Mesendoderm (in vitro differentiated cells): Measurements from ENCODE around the gene GATAD1.

Source experiments
- DNase-seq: peaks from one replicate; pipeline ENCODE4 v3.0.0; 2013
- H2AK5ac ChIP-seq: 2 replicates; pipeline ENCODE4 v1.6.1; 2013; ENCODE audit warnings: low read length, inconsistent platforms
- H2BK120ac ChIP-seq: 2 replicates; pipeline ENCODE4 v1.6.1; 2013; ENCODE audit warnings: low read depth, mild to moderate bottlenecking, low read length, moderate library complexity, mixed read lengths
- H2BK15ac ChIP-seq: replicated peaks from 2 replicates; pipeline ENCODE4 v1.6.1; 2013; ENCODE audit warnings: low read depth, mild to moderate bottlenecking, moderate library complexity
- H2BK5ac ChIP-seq: 2 replicates; pipeline ENCODE4 v1.6.1; 2013; ENCODE audit warnings: low read length, inconsistent platforms
- H3K18ac ChIP-seq: 2 replicates; pipeline ENCODE4 v1.6.1; 2013; ENCODE audit warnings: mild to moderate bottlenecking, low read length, mixed read lengths
- H3K23ac ChIP-seq: one replicate; pipeline ENCODE4 v1.6.1; 2013; ENCODE audit warnings: low read length
- H3K27ac ChIP-seq: 2 replicates; pipeline ENCODE4 v1.5.1; 2013; ENCODE audit warnings: low read depth, mild to moderate bottlenecking, inconsistent platforms, low read length, moderate library complexity
- H3K27me3 ChIP-seq: 2 replicates; pipeline ENCODE4 v1.6.1; 2013; ENCODE audit warnings: low read length, control low read depth, mild to moderate bottlenecking, inconsistent platforms; ENCODE audit not compliant: insufficient read depth, poor library complexity
- H3K36me3 ChIP-seq: 2 replicates; pipeline ENCODE4 v1.6.1; 2013; ENCODE audit warnings: low read length, inconsistent platforms; ENCODE audit not compliant: control insufficient read depth, insufficient read depth
- H3K4ac ChIP-seq: one replicate; pipeline ENCODE4 v1.6.1; 2013; ENCODE audit warnings: low read depth, mild to moderate bottlenecking, low read length, moderate library complexity
- H3K4me1 ChIP-seq: 2 replicates; pipeline ENCODE4 v1.6.1; 2013; ENCODE audit warnings: low read depth, low read length, inconsistent platforms; ENCODE audit not compliant: control insufficient read depth
- H3K4me2 ChIP-seq: 2 replicates; pipeline ENCODE4 v1.6.1; 2013; ENCODE audit warnings: low read length
- H3K4me3 ChIP-seq: 2 replicates; pipeline ENCODE4 v1.5.1; 2013; ENCODE audit warnings: mild to moderate bottlenecking, low read length
- H3K56ac ChIP-seq: one replicate; pipeline ENCODE4 v1.6.1; 2013; ENCODE audit warnings: low read length
- H3K79me1 ChIP-seq: 2 replicates; pipeline ENCODE4 v1.6.1; 2013; ENCODE audit warnings: low read length, inconsistent platforms
- H3K79me2 ChIP-seq: 2 replicates; pipeline ENCODE4 v1.6.1; 2013; ENCODE audit warnings: mild to moderate bottlenecking, low read length; ENCODE audit not compliant: control insufficient read depth, insufficient read depth
- H3K9ac ChIP-seq: 2 replicates; pipeline ENCODE4 v1.6.1; 2013; ENCODE audit warnings: low read length, inconsistent platforms
- H4K5ac ChIP-seq: one replicate; pipeline ENCODE4 v1.6.1; 2013; ENCODE audit warnings: low read length
- H4K8ac ChIP-seq: one replicate; pipeline ENCODE4 v1.6.1; 2013; ENCODE audit warnings: low read depth, mild to moderate bottlenecking, control low read depth, low read length, moderate library complexity
- WGBS: extraction: QIAGEN DNeasy Blood & Tissue Kit; methylation state at CpG from one replicate; pipeline ENCODE4 v1.1.7; 2013; ENCODE audit warnings: low lambda C conversion rate, missing lambda C conversion rate; ENCODE audit not compliant: insufficient coverage; ENCODE audit errors: extremely low coverage; 5-methylcytosine and 5-hydroxymethylcytosine counted together

Gene GATAD1

DNA sequence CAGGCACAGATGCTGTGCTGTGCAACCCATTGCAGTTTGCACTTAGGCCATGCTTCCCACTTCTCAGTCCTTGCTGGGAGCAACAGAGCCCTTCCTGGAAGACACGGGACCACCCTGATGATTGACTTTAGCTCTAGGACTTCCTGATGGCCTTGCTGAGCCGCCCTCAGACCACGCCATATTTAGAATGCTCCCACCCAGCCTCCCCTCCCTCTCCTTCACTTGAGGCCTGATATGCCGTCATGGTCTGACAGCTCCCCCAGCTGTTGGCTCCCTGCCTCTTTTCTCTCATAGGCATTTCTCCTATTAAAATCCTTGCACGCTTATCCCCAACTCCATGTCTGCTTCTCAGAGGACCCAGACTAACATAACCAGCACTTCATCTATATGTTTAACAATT is 29.4 kb upstream of the GATAD1 start:
- Histone ChIP-seq H2BK120ac (no peak overlapping the region), H4K5ac (no peak overlapping the region), H4K8ac (no peak overlapping the region), H3K4me2 (no peak overlapping the region), H2BK15ac (no peak overlapping the region), H3K23ac (no peak overlapping the region), H3K36me3 (no peaks in the 10 kb centered on the region), H3K4me3 (no peak overlapping the region), H3K4me1 (no peaks in the 10 kb centered on the region), H2AK5ac (no peak overlapping the region), H3K79me1 (no peaks in the 10 kb centered on the region), H2BK5ac (no peak overlapping the region), H3K27me3 (no peaks in the 10 kb centered on the region), H3K79me2 (no peaks in the 10 kb centered on the region), H3K56ac (no peak overlapping the region), H3K4ac (no peak overlapping the region), H3K18ac (no peak overlapping the region), H3K9ac (no peak overlapping the region), H3K27ac (no peak overlapping the region)
- no CpG with 5 or more reads among the region's 5 CpGs for WGBS
- DNase-seq, result peak; percentile 37

DNA sequence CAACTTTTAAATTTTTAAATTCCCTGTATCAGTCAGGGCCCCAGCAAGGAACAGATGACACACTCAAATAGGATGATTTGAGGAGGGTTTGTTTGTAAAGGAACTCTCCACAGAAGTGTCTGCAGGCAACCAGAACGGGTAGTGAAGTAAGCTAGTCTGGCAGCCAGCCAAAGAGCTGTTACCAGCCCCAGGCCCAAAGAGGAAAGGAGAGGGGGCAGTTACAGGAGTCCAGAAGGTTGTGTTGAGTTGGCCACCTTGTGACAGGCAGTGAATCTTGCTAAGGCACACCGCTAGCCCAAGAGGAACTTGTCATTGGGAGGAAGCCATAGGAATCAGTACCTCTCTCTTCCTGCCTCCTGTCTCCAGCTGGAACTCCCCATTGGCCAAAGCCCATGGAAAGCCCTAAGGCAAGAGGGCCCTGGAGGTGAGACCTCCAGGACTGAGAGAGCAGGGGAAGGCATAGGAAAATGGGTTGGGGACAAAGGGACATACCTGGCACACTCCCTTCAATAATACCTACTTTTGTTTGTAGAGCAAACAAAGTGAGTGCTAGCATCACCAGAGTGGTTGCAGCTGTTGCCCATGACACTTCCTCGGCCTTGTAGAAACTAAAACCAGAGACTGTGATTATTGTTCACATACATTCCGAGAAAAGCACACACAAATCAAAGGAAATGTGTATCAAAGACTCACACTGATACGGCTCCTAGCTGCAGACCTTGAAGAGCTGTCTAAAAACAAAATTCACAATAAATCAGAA is 25.4 kb upstream of the GATAD1 start:
- Histone ChIP-seq H3K9ac (no peak overlapping the region), H3K27me3 (no peaks in the 10 kb centered on the region), H3K79me1 (no peaks in the 10 kb centered on the region), H2BK15ac (no peak overlapping the region), H2BK120ac (no peak overlapping the region), H3K23ac (no peak overlapping the region), H3K4ac (no peak overlapping the region), H3K18ac (no peak overlapping the region), H3K4me2 (no peak overlapping the region), H4K8ac (no peak overlapping the region), H3K27ac (no peak overlapping the region), H3K4me3 (no peak overlapping the region), H3K4me1 (no peaks in the 10 kb centered on the region), H4K5ac (no peak overlapping the region), H2BK5ac (no peak overlapping the region), H3K36me3 (no peaks in the 10 kb centered on the region), H3K79me2 (no peaks in the 10 kb centered on the region), H3K56ac (no peak overlapping the region), H2AK5ac (no peak overlapping the region)
- WGBS, result no CpG with 5 or more reads among the region's 5 CpGs
- DNase-seq, result peak; percentile 32

DNA sequence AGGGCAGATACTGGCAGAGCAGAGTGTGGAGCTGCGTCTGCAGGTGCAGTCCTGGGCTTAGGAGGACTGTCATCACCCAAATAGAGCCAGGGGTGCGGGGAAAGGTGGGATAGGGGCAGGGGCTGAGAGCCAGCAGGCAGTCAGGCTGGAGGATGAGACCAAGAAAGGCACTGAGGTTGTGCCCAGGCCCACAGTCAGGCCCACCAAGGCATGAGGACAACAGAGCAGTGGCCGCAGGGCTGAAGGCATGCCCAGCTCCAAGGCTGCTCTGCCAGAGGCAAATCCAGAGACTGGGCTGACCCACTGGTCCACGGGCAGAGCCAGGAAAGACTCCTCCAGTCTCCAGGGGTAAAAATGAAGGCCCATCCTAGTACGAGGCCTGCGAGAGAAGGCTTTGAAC is 24.4 kb upstream of the GATAD1 start:
- Histone ChIP-seq H2BK5ac (no peak overlapping the region), H3K27me3 (no peaks in the 10 kb centered on the region), H2BK120ac (no peak overlapping the region), H2BK15ac (no peak overlapping the region), H2AK5ac (no peak overlapping the region), H3K18ac (no peak overlapping the region), H3K79me2 (no peaks in the 10 kb centered on the region), H3K56ac (no peak overlapping the region), H3K4me2 (no peak overlapping the region), H3K36me3 (no peaks in the 10 kb centered on the region), H4K5ac (no peak overlapping the region), H4K8ac (no peak overlapping the region), H3K4me1 (no peaks in the 10 kb centered on the region), H3K23ac (no peak overlapping the region), H3K9ac (no peak overlapping the region), H3K27ac (no peak overlapping the region), H3K79me1 (no peaks in the 10 kb centered on the region), H3K4me3 (no peak overlapping the region), H3K4ac (no peak overlapping the region)
- no peak for DNase-seq
- WGBS, result no CpG with 5 or more reads among the region's 6 CpGs

DNA sequence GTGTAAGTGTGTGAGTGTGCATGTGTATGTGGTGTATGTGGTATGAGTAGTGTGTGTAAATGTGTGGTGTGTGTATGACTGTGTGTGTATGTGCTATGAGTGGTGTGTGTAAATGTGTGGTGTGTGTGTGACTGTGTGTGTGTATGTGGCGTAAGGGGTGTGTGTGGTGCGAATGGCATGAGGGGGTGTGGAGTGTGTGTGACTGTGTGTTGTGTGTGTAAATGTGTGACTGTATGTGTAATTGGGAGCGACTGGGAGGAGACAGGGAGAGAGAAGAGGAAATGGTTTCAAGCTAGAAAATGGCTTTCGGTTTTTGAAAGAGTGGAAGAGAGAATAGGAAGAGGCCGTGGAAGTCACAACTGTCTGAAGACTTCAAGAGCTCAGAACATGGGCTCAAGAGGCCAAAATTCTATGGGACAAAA is 23.6 kb upstream of the GATAD1 start:
- peak overlapping the region; percentile 9 for H3K9ac ChIP-seq
- H3K79me2 ChIP-seq, result no peaks in the 10 kb centered on the region
- no peak overlapping the region for H3K18ac ChIP-seq
- no peak overlapping the region for H3K4me3 ChIP-seq
- no peak overlapping the region for H2BK15ac ChIP-seq
- H3K79me1 ChIP-seq, result no peaks in the 10 kb centered on the region
- H2AK5ac ChIP-seq, result peak overlapping the region; percentile 82
- H3K23ac ChIP-seq, result no peak overlapping the region
- H3K4me1 ChIP-seq, result no peaks in the 10 kb centered on the region
- no peak overlapping the region for H2BK5ac ChIP-seq
- DNase-seq, result no peak
- no peak overlapping the region for H4K5ac ChIP-seq
- H3K4me2 ChIP-seq, result no peak overlapping the region
- H4K8ac ChIP-seq, result no peak overlapping the region
- peak overlapping the region; percentile 63 for H3K56ac ChIP-seq
- no peak overlapping the region for H3K27ac ChIP-seq
- WGBS, result 100% methylated on average over 4 of the region's 5 CpGs
- no peaks in the 10 kb centered on the region for H3K36me3 ChIP-seq
- H2BK120ac ChIP-seq, result no peak overlapping the region
- H3K4ac ChIP-seq, result no peak overlapping the region
- H3K27me3 ChIP-seq, result no peaks in the 10 kb centered on the region

DNA sequence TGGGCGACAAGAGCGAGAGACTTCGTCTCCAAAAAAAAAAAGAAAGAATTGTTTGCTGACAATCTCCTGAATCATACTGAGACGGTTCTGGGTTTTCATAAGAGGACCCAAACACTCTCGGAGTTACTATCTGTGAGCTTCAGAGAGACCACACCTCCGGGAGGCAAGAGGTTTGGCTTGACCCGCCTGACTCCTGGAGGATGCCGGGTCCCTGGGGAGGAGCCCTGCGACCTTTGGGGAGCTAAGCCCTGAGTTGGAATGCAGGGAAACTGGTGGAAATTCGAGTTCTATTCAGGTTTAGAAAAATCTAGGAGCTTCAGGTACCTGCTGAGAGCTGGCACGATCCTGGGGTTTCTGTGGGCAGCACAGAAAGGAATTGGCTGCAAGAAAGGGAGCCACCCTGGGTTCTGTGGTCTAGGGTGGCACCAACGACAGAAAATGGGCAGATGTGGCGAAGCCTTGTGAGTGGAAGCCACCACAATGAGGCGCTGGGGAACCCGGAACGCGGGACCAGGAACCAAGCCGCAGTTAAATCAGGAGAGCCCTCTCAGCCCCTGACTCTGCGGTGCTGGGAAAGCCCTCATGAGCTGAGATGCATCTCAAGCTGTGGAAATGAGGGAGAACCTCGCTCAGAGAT is 21.9 kb upstream of the GATAD1 start:
- Histone ChIP-seq H2AK5ac (no peak overlapping the region), H2BK5ac (no peak overlapping the region), H3K4ac (no peak overlapping the region), H3K79me2 (no peaks in the 10 kb centered on the region), H4K5ac (no peak overlapping the region), H3K56ac (no peak overlapping the region), H3K4me1 (no peaks in the 10 kb centered on the region), H2BK120ac (no peak overlapping the region), H3K27me3 (no peaks in the 10 kb centered on the region), H3K36me3 (no peaks in the 10 kb centered on the region), H3K79me1 (no peaks in the 10 kb centered on the region), H3K23ac (no peak overlapping the region), H3K9ac (no peak overlapping the region), H3K4me3 (no peak overlapping the region), H2BK15ac (no peak overlapping the region), H3K4me2 (no peak overlapping the region), H3K18ac (no peak overlapping the region), H4K8ac (no peak overlapping the region), H3K27ac (no peak overlapping the region)
- WGBS, result no CpG with 5 or more reads among the region's 20 CpGs
- no peak for DNase-seq
